Astrocyte (in vitro differentiated cells and primary cell): ENCODE results near the gene GABRE.

Source experiments
- EZH2 ChIP-seq: IDR thresholded peaks from 2 replicates; pipeline ENCODE4 v1.6.1; 2012; ENCODE audit warnings: mild to moderate bottlenecking, low read length, inconsistent platforms; ENCODE audit not compliant: insufficient read depth
- TF ChIP-seq, protein P1 (sequence below): IDR thresholded peaks from 2 replicates; pipeline ENCODE4 v1.5.1; 2011; ENCODE audit warnings: low read depth, mild to moderate bottlenecking, inconsistent platforms, low read length, moderate library complexity; ENCODE audit not compliant: insufficient read depth

DNA sequence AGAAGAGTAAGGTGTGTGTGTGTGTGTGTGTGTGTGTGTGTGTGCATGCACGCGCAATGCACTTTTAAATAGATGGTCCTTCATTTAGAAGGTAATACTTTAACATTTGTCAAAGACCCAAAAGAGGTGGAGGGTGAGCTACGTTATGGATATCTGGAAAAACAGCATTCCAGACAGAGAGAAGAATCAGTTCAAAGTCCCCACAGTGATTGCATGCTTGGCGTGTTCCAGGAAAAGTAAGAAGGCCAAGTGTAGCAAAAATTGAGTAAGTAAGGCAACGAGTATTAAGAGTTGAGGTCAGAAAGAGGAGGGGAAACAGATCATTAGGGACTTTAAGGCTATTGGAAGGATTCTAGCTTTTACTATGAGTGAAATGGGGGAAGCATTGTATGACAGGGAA is 21.9 kb upstream of the GABRE start:
- TF ChIP-seq, protein P1, sequence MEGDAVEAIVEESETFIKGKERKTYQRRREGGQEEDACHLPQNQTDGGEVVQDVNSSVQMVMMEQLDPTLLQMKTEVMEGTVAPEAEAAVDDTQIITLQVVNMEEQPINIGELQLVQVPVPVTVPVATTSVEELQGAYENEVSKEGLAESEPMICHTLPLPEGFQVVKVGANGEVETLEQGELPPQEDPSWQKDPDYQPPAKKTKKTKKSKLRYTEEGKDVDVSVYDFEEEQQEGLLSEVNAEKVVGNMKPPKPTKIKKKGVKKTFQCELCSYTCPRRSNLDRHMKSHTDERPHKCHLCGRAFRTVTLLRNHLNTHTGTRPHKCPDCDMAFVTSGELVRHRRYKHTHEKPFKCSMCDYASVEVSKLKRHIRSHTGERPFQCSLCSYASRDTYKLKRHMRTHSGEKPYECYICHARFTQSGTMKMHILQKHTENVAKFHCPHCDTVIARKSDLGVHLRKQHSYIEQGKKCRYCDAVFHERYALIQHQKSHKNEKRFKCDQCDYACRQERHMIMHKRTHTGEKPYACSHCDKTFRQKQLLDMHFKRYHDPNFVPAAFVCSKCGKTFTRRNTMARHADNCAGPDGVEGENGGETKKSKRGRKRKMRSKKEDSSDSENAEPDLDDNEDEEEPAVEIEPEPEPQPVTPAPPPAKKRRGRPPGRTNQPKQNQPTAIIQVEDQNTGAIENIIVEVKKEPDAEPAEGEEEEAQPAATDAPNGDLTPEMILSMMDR: no peak
- TF ChIP-seq EZH2: no peak
